Progenitor cell of endocrine pancreas (in vitro differentiated cells): ENCODE measurements around the gene PRKCB. TPM values are rescaled to one million over a fixed set of nuclear protein-coding genes. Genes with fewer than 3 reads are reported as not detected.

Experiments
- DNase-seq: peaks from one replicate; pipeline ENCODE4 v3.0.0; 2021; ENCODE audit warnings: low spot score; ENCODE audit not compliant: unreplicated experiment
- H3K27ac Mint-ChIP-seq: 2 replicates; pipeline ENCODE4 v1.8.0; 2021; ENCODE audit warnings: mild to moderate bottlenecking, moderate library complexity, mixed read lengths
- H3K27me3 Mint-ChIP-seq: 2 replicates; pipeline ENCODE4 v1.8.0; 2021; ENCODE audit warnings: mixed read lengths
- H3K36me3 Mint-ChIP-seq: 2 replicates; pipeline ENCODE4 v1.8.0; 2022; ENCODE audit warnings: mixed read lengths; ENCODE audit not compliant: insufficient read depth
- H3K4me1 Mint-ChIP-seq: 2 replicates; pipeline ENCODE4 v1.8.0; 2021; ENCODE audit warnings: low read depth, mixed read lengths
- H3K4me3 Mint-ChIP-seq: 2 replicates; pipeline ENCODE4 v1.8.0; 2021; ENCODE audit warnings: low read depth, mild to moderate bottlenecking, moderate library complexity, mixed read lengths
- H3K9me3 Mint-ChIP-seq: 2 replicates; pipeline ENCODE4 v1.8.0; 2021; ENCODE audit warnings: low read depth, mixed read lengths
- total RNA-seq: library from RNA; stranded (reverse); gene quantifications from 2 replicates; pipeline ENCODE4 v1.2.1, GENCODE V29; 2021
- TF ChIP-seq, protein P1 (sequence below): fragments of 200-600 bp; sonication (generic); IDR thresholded peaks from one replicate; pipeline ENCODE4 v1.5.0; 2021; ENCODE audit warnings: antibody characterized with exemption, mild to moderate bottlenecking; ENCODE audit not compliant: unreplicated experiment

The PRKCB gene
- total RNA-seq, 1 donor from 2014 or later: 0.36 TPM

DNA sequence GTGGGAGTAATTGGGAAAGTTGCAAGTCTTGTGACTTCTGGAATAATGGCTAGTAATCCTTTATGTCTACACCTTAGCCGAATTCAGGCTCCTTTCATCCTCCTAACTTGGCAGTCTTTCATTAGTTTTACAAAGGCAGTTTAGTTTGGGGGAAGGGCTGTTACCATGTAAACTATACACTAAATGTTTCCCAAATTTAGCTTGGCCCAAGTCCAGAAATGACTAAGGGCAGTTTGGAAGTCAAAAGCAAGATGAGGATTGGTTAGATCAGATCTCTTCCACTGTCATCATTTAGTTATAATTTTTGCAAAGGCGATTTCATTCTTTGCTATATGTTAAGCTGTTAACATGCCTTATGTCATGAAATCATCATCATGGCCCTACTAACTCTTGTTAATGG lies 304.9 kb downstream of the PRKCB start:
- no peak overlapping the region for H3K4me3 Mint-ChIP-seq
- TF ChIP-seq, protein P1, sequence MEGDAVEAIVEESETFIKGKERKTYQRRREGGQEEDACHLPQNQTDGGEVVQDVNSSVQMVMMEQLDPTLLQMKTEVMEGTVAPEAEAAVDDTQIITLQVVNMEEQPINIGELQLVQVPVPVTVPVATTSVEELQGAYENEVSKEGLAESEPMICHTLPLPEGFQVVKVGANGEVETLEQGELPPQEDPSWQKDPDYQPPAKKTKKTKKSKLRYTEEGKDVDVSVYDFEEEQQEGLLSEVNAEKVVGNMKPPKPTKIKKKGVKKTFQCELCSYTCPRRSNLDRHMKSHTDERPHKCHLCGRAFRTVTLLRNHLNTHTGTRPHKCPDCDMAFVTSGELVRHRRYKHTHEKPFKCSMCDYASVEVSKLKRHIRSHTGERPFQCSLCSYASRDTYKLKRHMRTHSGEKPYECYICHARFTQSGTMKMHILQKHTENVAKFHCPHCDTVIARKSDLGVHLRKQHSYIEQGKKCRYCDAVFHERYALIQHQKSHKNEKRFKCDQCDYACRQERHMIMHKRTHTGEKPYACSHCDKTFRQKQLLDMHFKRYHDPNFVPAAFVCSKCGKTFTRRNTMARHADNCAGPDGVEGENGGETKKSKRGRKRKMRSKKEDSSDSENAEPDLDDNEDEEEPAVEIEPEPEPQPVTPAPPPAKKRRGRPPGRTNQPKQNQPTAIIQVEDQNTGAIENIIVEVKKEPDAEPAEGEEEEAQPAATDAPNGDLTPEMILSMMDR: no peak
- no peak for DNase-seq
- no peak overlapping the region for H3K27ac Mint-ChIP-seq
- H3K36me3 Mint-ChIP-seq: no peaks in the 10 kb centered on the region
- H3K9me3 Mint-ChIP-seq: peaks cover 4% of the 10 kb centered on the region
- H3K27me3 Mint-ChIP-seq: peaks cover 10% of the 10 kb centered on the region
- H3K4me1 Mint-ChIP-seq: peaks cover 3% of the 10 kb centered on the region

DNA sequence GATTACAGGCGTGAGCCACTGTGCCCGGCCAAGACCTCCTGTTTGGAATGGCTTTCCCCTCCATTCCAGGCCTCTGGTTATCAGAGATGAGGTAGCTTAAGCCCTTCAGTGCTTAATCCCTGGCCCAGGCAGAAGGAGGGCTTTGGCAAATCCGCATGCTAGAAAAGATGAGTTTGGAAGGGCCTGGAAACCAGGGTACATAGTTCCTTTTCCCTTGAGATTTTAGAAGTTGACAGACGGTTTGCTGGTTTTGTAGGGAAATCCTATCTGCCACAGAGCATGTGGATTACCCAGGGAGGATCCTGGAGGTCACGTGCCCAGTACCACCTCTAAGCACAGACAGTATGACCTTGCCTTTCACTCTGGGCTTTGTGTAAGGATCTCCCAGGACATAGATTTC lies 305.7 kb downstream of the PRKCB start:
- H3K36me3 Mint-ChIP-seq: no peaks in the 10 kb centered on the region
- H3K4me3 Mint-ChIP-seq: no peak overlapping the region
- no peak overlapping the region for H3K27ac Mint-ChIP-seq
- H3K4me1 Mint-ChIP-seq: peaks cover 3% of the 10 kb centered on the region
- TF ChIP-seq, protein P1: no peak
- peaks cover 4% of the 10 kb centered on the region for H3K9me3 Mint-ChIP-seq
- no peak for DNase-seq
- peaks cover 10% of the 10 kb centered on the region for H3K27me3 Mint-ChIP-seq

DNA sequence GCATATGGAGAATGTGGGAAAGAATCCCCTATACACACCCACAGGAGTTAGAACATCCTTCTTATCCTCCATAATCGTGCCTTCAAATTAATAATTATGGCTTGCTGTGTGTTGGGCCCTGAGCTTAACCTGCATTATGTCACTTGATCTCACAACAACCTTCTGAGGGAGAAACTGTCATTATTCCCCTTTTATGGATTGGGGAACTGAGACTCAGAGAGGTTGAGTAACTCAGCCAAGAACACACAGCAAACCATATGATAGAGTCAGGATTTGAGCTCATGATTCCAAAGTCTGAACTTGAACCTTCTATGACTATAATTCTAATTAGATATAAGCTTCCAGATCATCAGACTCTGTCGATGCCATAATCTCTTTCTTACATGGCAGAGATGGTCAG lies 306.1 kb downstream of the PRKCB start:
- TF ChIP-seq, protein P1: no peak
- DNase-seq: no peak
- Mint-ChIP-seq H3K4me3 (no peak overlapping the region), H3K27me3 (peaks cover 10% of the 10 kb centered on the region), H3K36me3 (no peaks in the 10 kb centered on the region), H3K9me3 (peaks cover 4% of the 10 kb centered on the region), H3K4me1 (peaks cover 3% of the 10 kb centered on the region), H3K27ac (no peak overlapping the region)

DNA sequence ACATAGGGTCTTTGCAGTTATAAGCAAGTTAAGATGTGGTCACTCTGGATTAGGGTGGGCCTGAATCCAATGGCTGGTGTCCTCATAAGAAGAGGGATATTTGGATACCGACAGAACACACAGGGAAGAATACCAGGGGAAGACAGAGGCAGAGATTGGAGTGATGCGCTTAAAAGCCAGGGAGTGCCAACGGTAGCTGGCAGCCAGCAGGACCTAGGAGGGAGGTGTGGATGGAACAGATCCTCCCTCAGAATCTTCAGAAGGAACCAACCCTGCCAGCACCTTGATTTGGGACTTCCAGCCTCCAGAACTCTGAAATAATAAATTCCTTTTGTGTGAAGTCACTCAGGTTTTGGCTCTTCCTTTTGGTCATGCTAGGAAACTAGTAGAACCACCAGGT lies 310.1 kb downstream of the PRKCB start:
- Mint-ChIP-seq H3K4me1 (no peaks in the 10 kb centered on the region), H3K36me3 (no peaks in the 10 kb centered on the region), H3K4me3 (no peak overlapping the region), H3K27ac (no peak overlapping the region), H3K9me3 (peaks cover 4% of the 10 kb centered on the region), H3K27me3 (peaks cover 10% of the 10 kb centered on the region)
- DNase-seq: no peak
- TF ChIP-seq, protein P1: no peak

DNA sequence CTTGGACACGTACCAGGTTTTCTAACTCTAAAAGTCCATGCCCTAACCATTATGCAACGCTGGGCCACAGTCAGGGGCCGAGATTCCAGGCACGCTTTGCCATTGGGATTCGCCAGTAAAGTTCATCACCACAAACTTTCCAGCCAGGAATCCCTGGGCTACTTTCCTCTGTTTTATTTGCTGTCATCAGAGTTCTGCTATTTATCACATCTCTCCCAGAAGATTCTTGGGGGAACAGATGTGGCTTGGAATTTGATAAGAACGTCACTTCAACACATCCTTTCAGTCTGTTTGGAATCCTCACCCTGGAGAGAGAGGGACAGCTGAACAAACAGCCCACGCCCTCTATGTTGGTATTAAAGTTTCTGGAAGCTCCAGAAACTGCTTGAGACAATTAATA lies 310.7 kb downstream of the PRKCB start:
- Mint-ChIP-seq H3K36me3 (no peaks in the 10 kb centered on the region), H3K4me3 (no peak overlapping the region), H3K9me3 (peaks cover 4% of the 10 kb centered on the region), H3K4me1 (no peaks in the 10 kb centered on the region), H3K27ac (no peak overlapping the region), H3K27me3 (peaks cover 12% of the 10 kb centered on the region)
- DNase-seq: no peak
- TF ChIP-seq, protein P1: no peak
